ENCODE measurements around the gene LRRFIP1.
"Not testable (repeated sequence)": the region's sequence is repeated elsewhere in the genome, so short reads cannot be mapped to it uniquely, and the experiment has no call there.

Gene LRRFIP1

GRCh38 chr2:237627441-237628246, at the start of gene LRRFIP1:
Gene LRRFIP1 (plus strand): TSS chr2:237627587. CDS start chr2:237627645, 58 bp downstream.
- DNase-seq (ENCODE audit: low read depth, low spot score) = no peak

GRCh38 chr2:237577956-237578870, 49.2 kb upstream of the LRRFIP1 start:
- DNase-seq (ENCODE audit: low read depth, low spot score) = no peak

GRCh38 chr2:237581326-237581725, 46.1 kb upstream of the LRRFIP1 start:
- DNase-seq (ENCODE audit: low read depth, low spot score) = no peak

GRCh38 chr2:237581751-237582746, 45.3 kb upstream of the LRRFIP1 start:
- DNase-seq (ENCODE audit: low read depth, low spot score) = no peak

GRCh38 chr2:237583385-237584295, 43.7 kb upstream of the LRRFIP1 start:
- no peak for DNase-seq (ENCODE audit: low read depth, low spot score)

- no peak for DNase-seq (ENCODE audit: low read depth, low spot score)
These were observed 41.7 kb upstream of the LRRFIP1 start for GRCh38 chr2:237585590-237586221.

- DNase-seq (ENCODE audit: low read depth, low spot score) = no peak
These were observed 39.2 kb upstream of the LRRFIP1 start for GRCh38 chr2:237588044-237588696.

- no peak for DNase-seq (ENCODE audit: low read depth, low spot score)
These were observed 36.9 kb upstream of the LRRFIP1 start, which contains the start of gene RAB17 for GRCh38 chr2:237590272-237591140. Gene RAB17 (minus strand): TSS chr2:237590734. CDS start chr2:237586154, 4,580 bp downstream.

GRCh38 chr2:237591141-237591881, 36.1 kb upstream of the LRRFIP1 start:
- DNase-seq (ENCODE audit: low read depth, low spot score) = no peak

- DNase-seq (ENCODE audit: low read depth, low spot score) = no peak
These were observed 34.9 kb upstream of the LRRFIP1 start for GRCh38 chr2:237592425-237592980.

- no peak for DNase-seq (ENCODE audit: low read depth, low spot score)
These were observed 34.4 kb upstream of the LRRFIP1 start for GRCh38 chr2:237593036-237593435.

- no peak for DNase-seq (ENCODE audit: low read depth, low spot score)
These were observed 33.6 kb upstream of the LRRFIP1 start for GRCh38 chr2:237593596-237594320.

GRCh38 chr2:237594514-237594871, 32.9 kb upstream of the LRRFIP1 start:
- DNase-seq (ENCODE audit: low read depth, low spot score) = no peak

GRCh38 chr2:237595829-237596519, 31.4 kb upstream of the LRRFIP1 start:
- not testable (repeated sequence) for DNase-seq (ENCODE audit: low read depth, low spot score)

GRCh38 chr2:237596520-237597195, 30.7 kb upstream of the LRRFIP1 start:
- DNase-seq (ENCODE audit: low read depth, low spot score) = no peak

All from activated CD4-positive, CD25-positive, alpha-beta regulatory T cell treated with anti-CD3 and anti-CD28 coated beads, Interleukin-2, amount 50 U/mL, for 16 hours (primary cell).